HUES48 (cell line): ENCODE results near the gene STXBP6.

Source experiments
- H3K27ac ChIP-seq: one replicate; pipeline ENCODE4 v1.7.0; 2013; ENCODE audit warnings: low read depth, low read length, inconsistent platforms
- H3K27me3 ChIP-seq: 2 replicates; pipeline ENCODE4 v1.6.1; 2013; ENCODE audit warnings: mild to moderate bottlenecking, low read length; ENCODE audit not compliant: control insufficient read depth, insufficient read depth
- H3K36me3 ChIP-seq: 2 replicates; pipeline ENCODE4 v1.6.1; 2013; ENCODE audit warnings: low read length; ENCODE audit not compliant: control insufficient read depth, insufficient read depth
- H3K4me1 ChIP-seq: 2 replicates; pipeline ENCODE4 v1.6.1; 2013; ENCODE audit warnings: mild to moderate bottlenecking, low read length; ENCODE audit not compliant: control insufficient read depth, insufficient read depth
- H3K4me3 ChIP-seq: 2 replicates; pipeline ENCODE4 v1.5.1; 2013; ENCODE audit warnings: mild to moderate bottlenecking, low read depth, low read length
- H3K9ac ChIP-seq: 2 replicates; pipeline ENCODE4 v1.6.1; 2013; ENCODE audit warnings: mild to moderate bottlenecking, low read depth, low read length, moderate library complexity
- H3K9me3 ChIP-seq: 2 replicates; pipeline ENCODE4 v1.6.1; 2013; ENCODE audit warnings: low read length; ENCODE audit not compliant: control insufficient read depth, insufficient read depth

The STXBP6 gene

GRCh38 chr14:25038044-25038668 lies 11.8 kb downstream of the STXBP6 start:
- Histone ChIP-seq H3K4me3 (no peak overlapping the region), H3K27me3 (no peaks in the 10 kb centered on the region)

GRCh38 chr14:25037032-25037431 lies 12.9 kb downstream of the STXBP6 start:
- Histone ChIP-seq H3K27me3 (no peaks in the 10 kb centered on the region), H3K27ac (no peak overlapping the region), H3K4me1 (0 out of 2 replicates have a peak, but pooled peaks cover 3% of the 10 kb centered on the region), H3K4me3 (no peak overlapping the region), H3K9me3 (no peaks in the 10 kb centered on the region), H3K9ac (no peak overlapping the region), H3K36me3 (no peaks in the 10 kb centered on the region)

More at GRCh38 chr14:25038044-25038668, 11.8 kb downstream of the STXBP6 start:
- peaks cover 12% of the 10 kb centered on the region for H3K4me1 ChIP-seq
- H3K36me3 ChIP-seq, result no peaks in the 10 kb centered on the region
- H3K27ac ChIP-seq, result no peak overlapping the region
- H3K9me3 ChIP-seq, result no peaks in the 10 kb centered on the region
- no peak overlapping the region for H3K9ac ChIP-seq

- H3K4me1 ChIP-seq, result no peaks in the 10 kb centered on the region
- no peak overlapping the region for H3K27ac ChIP-seq
- no peak overlapping the region for H3K4me3 ChIP-seq
- H3K27me3 ChIP-seq, result no peaks in the 10 kb centered on the region
- H3K9me3 ChIP-seq, result no peaks in the 10 kb centered on the region
- H3K36me3 ChIP-seq, result no peaks in the 10 kb centered on the region
- no peak overlapping the region for H3K9ac ChIP-seq
Measured at GRCh38 chr14:25034803-25035681, 14.9 kb downstream of the STXBP6 start.

- Histone ChIP-seq H3K4me1 (no peaks in the 10 kb centered on the region), H3K9me3 (no peaks in the 10 kb centered on the region), H3K36me3 (no peaks in the 10 kb centered on the region), H3K27ac (no peak overlapping the region), H3K9ac (no peak overlapping the region), H3K27me3 (no peaks in the 10 kb centered on the region), H3K4me3 (no peak overlapping the region)
Measured at GRCh38 chr14:25033358-25033757, 16.6 kb downstream of the STXBP6 start.

GRCh38 chr14:25032092-25032784 lies 17.7 kb downstream of the STXBP6 start:
- Histone ChIP-seq H3K9me3 (no peaks in the 10 kb centered on the region), H3K4me3 (no peak overlapping the region), H3K27me3 (no peaks in the 10 kb centered on the region), H3K27ac (no peak overlapping the region), H3K9ac (no peak overlapping the region), H3K4me1 (no peaks in the 10 kb centered on the region), H3K36me3 (no peaks in the 10 kb centered on the region)

- Histone ChIP-seq H3K36me3 (no peaks in the 10 kb centered on the region), H3K4me1 (no peaks in the 10 kb centered on the region; the same call in 1 of the 2 replicates), H3K27me3 (no peaks in the 10 kb centered on the region), H3K9me3 (no peaks in the 10 kb centered on the region), H3K4me3 (no peak overlapping the region), H3K27ac (no peak overlapping the region), H3K9ac (no peak overlapping the region)
Measured at GRCh38 chr14:25026476-25027137, 23.3 kb downstream of the STXBP6 start.

GRCh38 chr14:25019892-25020291 lies 30.1 kb downstream of the STXBP6 start:
- H3K4me1 ChIP-seq, result no peaks in the 10 kb centered on the region
- H3K27ac ChIP-seq, result no peak overlapping the region
- no peaks in the 10 kb centered on the region for H3K27me3 ChIP-seq
- no peak overlapping the region for H3K4me3 ChIP-seq
- H3K36me3 ChIP-seq, result no peaks in the 10 kb centered on the region
- no peaks in the 10 kb centered on the region for H3K9me3 ChIP-seq
- no peak overlapping the region for H3K9ac ChIP-seq

GRCh38 chr14:25017562-25017961 lies 32.4 kb downstream of the STXBP6 start:
- H3K9me3 ChIP-seq, result no peaks in the 10 kb centered on the region
- H3K27ac ChIP-seq, result no peak overlapping the region
- H3K36me3 ChIP-seq, result no peaks in the 10 kb centered on the region
- H3K4me3 ChIP-seq, result no peak overlapping the region
- H3K9ac ChIP-seq, result no peak overlapping the region
- no peaks in the 10 kb centered on the region for H3K4me1 ChIP-seq
- H3K27me3 ChIP-seq, result no peaks in the 10 kb centered on the region

- no peaks in the 10 kb centered on the region for H3K27me3 ChIP-seq
- no peak overlapping the region for H3K27ac ChIP-seq
- no peaks in the 10 kb centered on the region for H3K9me3 ChIP-seq
- no peaks in the 10 kb centered on the region for H3K36me3 ChIP-seq
- no peaks in the 10 kb centered on the region for H3K4me1 ChIP-seq
- H3K9ac ChIP-seq, result no peak overlapping the region
- no peak overlapping the region for H3K4me3 ChIP-seq
Measured at GRCh38 chr14:25015761-25016160, 34.2 kb downstream of the STXBP6 start.

GRCh38 chr14:25014440-25014839 lies 35.5 kb downstream of the STXBP6 start:
- no peaks in the 10 kb centered on the region for H3K36me3 ChIP-seq
- no peak overlapping the region for H3K9ac ChIP-seq
- no peak overlapping the region for H3K27ac ChIP-seq
- peaks cover 13% of the 10 kb centered on the region for H3K4me1 ChIP-seq
- no peak overlapping the region for H3K4me3 ChIP-seq
- no peaks in the 10 kb centered on the region for H3K9me3 ChIP-seq
- H3K27me3 ChIP-seq, result no peaks in the 10 kb centered on the region
